ENCODE data around the gene RGS3.

Gene RGS3

GRCh38 chr9:113558632-113559502 is 95.3 kb downstream of the RGS3 start:
- no peak for DNase-seq

- DNase-seq = no peak
Observed at GRCh38 chr9:113559834-113560800, 96.6 kb downstream of the RGS3 start.

- no peak for DNase-seq
Observed at GRCh38 chr9:113562653-113563381, 99.3 kb downstream of the RGS3 start.

- no peak for DNase-seq
Observed at GRCh38 chr9:113563826-113564497, 100.4 kb downstream of the RGS3 start.

GRCh38 chr9:113564498-113565237 is 101.1 kb downstream of the RGS3 start:
- no peak for DNase-seq

GRCh38 chr9:113566016-113566711 is 102.6 kb downstream of the RGS3 start:
- DNase-seq = no peak

- DNase-seq = no peak
Observed at GRCh38 chr9:113566712-113567071, 103.2 kb downstream of the RGS3 start.

GRCh38 chr9:113567361-113568080 is 104.0 kb downstream of the RGS3 start:
- DNase-seq = no peak

GRCh38 chr9:113568081-113568435 is 104.5 kb downstream of the RGS3 start:
- DNase-seq = no peak

- no peak for DNase-seq
Observed at GRCh38 chr9:113568571-113569321, 105.2 kb downstream of the RGS3 start.

GRCh38 chr9:113569472-113570060 is 106.0 kb downstream of the RGS3 start:
- DNase-seq = no peak

GRCh38 chr9:113570106-113570505 is 106.6 kb downstream of the RGS3 start:
- no peak for DNase-seq

GRCh38 chr9:113570749-113571711 is 107.5 kb downstream of the RGS3 start:
- no peak for DNase-seq

- DNase-seq = no peak
Observed at GRCh38 chr9:113572076-113572861, 108.7 kb downstream of the RGS3 start.

GRCh38 chr9:113573046-113573958 is 109.8 kb downstream of the RGS3 start:
- no peak for DNase-seq

GRCh38 chr9:113573959-113574352 is 110.4 kb downstream of the RGS3 start:
- no peak for DNase-seq
